CD4-positive, alpha-beta T cell treated with Interleukin-15 for 1 hour (primary cell): ENCODE data around the gene ASTN2.

Source experiments
- DNase-seq: peaks from one replicate; pipeline ENCODE4 v3.0.0-alpha.2; 2020

Gene ASTN2

DNA sequence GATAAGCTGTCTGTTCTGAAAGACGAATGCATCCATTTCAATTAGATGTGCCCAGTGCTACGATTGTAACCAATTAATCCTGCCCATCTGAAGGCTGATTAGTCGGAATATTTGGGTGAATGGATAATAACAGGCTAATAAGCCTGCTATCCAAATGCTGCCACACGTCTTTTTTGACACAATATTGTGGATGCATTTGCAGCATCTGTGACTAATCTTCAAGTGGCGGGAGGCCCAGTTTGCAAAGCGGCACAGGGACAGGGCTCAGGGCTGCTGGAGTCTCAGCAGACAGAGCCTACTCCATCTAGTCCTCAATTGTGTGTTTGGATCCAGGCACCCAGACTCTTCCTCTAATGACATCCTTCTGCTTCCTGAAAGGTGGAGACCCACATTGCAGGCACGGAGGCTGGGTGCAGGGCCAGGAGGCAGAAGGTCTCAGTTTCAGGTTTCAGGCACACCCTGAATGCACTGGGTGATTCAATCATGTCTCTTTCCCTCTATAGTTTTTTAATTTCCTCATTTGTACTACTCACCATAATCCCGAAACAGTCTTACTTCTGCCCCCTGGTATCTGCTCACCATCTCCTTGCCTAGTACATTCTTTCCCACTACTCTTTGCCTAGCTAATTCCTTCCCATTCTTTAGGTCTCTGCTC lies 169.6 kb downstream of the ASTN2 start:
- DNase-seq: no peak

DNA sequence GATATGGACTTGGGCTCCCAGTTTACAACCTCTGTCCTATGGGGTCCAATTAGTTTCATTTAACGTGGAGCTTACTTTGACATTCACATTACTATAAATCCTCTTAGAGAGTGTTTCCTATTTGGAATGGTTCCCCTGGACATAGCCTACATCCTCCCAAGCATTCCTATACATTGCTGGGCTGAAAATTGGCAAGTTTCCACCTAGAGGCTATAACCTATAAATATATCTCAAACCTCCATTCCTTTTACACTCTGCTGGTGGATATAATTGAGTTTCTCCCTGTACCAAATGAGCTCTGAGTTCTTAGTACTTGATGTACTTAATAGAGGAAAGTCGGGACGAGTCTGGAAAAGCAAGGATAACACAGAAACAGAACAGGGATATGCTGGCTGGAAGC lies 172.8 kb downstream of the ASTN2 start:
- no peak for DNase-seq

DNA sequence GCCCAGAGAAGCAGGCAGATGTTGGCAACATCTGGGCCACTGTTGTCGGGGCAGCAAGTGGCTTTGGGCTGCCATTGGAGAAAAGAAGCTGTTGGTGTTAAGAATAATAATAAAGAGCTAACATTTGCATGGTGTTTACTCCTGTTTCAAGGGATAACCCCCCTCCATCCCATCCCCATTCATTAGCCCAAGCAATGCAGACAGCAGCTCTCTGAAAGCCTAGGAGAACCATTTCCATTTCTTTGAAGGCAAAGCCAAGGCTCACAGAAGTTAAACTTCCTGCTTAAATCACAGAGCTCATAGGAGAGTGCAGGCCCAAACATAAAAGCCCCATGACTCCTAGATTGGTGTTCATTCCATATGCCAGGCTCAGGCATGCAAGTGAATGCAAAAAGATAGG lies 175.4 kb downstream of the ASTN2 start:
- no peak for DNase-seq

DNA sequence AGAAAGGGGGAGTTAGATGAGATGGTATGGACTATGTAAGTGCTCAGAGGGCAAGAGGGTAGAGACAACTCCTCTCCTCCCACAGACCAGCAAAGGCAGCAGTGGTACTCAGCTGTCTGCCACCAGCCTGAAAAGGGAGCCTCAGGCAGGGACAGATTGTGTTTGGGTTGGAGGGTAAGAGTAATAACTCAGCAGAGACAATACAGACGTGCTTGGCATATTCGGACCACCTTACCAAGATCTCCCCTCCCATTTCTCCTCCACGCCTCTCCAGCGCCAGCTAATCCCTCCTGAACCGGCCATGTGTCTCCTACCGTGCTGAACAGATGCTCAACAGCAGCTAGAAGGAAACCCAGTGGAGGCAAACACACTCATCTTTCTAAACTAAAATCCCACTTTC lies 180.8 kb downstream of the ASTN2 start:
- no peak for DNase-seq

DNA sequence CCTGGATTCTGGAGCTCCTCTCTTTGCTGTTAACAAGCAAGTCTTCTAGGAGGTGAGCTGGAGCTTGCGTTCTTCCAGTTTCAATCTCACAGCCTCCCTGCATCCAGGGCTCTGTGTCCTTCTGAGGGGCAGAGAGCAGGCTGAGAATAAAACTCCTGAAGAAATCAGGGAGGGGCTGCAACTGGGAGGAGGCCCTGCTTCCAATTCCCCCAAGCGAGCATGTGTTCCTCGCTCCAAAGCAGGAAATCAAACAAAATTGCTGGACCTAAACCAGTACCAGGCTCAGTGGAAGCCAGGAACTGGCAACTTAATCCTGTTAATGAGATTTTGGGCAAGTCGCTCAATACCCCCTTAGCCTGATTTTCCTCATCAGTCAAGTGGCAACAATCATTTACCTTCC lies 181.8 kb downstream of the ASTN2 start:
- no peak for DNase-seq

DNA sequence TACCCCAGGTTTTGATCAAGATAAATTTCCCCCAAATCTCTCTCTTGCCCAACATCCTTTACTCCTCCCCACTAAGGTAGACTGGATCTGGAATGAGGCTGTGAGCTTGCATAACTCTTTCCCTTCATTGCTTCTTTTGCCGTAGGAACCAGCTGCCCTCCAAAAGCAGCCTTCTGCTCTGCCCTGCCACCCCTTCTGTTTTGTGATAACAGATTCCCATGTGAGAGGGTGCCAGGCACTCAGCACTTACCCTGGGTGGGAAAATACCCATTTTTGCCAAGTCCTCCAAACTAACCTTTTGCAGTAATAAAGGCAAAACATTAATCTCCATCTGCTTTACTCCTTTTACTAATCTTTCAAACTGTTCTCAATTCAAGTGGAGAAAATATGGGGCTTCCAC lies 182.6 kb downstream of the ASTN2 start:
- DNase-seq: no peak

DNA sequence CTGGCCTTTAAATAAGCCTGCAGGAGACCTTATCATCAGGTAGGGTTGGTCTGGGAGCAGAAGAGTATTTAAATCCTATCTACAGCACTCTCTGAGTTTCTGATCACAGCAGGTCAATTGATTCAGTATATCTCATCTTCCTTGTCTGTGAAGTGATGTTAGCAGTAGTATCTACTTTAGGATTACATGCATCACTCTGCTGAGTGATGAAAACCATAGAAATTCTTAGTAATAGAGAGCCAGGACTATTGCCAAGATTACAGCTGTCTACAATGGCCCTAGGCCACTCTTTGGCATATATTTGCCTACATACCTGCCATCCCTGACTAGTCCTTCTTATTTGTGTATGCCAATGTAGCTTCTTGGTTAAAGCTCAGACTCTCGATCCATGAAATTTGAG lies 183.8 kb downstream of the ASTN2 start:
- DNase-seq: no peak

DNA sequence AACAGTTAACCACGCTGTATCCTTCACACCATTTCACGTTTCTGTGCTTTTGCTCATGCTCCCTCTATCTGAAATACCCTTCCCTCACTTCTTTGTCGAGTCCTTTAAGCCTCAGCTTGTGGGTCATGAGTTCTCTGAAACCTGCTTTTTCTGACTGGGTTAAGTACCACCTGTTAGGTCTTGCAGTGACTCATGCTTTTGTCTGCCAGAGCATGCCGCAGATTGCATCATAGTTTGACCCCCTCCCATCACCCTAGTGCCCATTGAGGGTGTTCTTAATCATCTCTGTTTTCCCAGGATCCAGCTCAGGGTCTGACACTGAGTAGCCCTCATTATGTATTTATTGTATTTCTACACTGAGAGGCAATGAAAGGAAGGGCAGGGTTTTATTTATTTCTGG lies 190.2 kb downstream of the ASTN2 start:
- DNase-seq: no peak

DNA sequence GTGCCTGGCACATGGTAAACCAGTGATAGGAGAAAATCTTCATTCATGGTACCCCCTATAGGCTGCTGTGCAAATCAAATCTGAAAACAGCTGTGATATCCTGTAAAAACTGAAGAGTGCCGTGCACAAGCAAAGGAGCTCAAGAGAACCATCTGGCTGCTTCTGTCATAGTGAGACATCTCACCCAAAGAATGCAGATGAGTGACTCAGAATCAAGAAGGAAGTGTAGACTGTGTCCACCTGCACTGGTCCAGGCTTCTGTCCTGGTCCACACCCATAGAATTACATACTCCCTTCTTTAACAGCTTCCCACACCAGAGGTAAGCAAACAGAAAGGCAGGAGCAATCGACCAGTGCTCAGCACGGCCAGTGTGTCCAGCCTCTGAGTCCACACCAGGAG lies 195.9 kb downstream of the ASTN2 start:
- no peak for DNase-seq

DNA sequence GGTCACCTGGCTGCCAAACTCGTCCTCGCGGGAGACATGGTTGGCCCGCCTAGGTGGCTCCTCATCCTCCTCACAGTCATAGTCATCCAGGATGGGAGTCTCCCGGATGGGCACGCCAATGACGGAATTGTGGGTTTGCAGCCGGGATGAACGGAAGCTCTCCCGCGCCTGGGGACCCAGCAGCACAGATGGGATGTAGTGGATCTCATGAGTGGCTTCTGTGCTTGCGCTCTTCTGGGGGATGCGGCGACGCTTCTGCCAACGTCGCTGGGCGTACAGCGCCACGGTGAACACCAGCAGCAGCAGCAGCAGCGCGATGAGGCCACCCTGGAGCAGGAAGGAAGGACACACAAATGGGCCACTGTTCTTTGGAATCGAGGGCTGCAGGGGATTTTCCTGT lies 200.4 kb downstream of the ASTN2 start:
- DNase-seq: no peak

DNA sequence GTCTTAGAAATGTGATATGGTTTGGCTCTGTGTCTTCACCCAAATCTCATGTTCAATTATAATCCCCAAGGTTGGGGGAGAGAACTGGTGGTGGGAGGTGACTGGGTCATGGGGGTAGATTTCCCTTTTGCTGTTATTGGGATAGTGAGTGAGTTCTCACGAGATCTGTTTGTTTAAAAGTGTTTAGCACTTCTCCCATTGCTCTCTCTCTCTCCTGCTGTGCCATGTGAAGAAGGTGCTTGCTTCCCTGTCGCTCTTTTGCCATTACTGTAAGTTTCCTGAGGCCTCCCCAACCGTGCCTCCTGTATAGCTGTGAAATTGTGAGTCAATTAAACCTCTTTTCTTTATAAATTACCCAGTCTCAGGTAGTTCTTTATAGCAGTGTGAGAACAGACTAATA lies 203.6 kb downstream of the ASTN2 start:
- DNase-seq: no peak

DNA sequence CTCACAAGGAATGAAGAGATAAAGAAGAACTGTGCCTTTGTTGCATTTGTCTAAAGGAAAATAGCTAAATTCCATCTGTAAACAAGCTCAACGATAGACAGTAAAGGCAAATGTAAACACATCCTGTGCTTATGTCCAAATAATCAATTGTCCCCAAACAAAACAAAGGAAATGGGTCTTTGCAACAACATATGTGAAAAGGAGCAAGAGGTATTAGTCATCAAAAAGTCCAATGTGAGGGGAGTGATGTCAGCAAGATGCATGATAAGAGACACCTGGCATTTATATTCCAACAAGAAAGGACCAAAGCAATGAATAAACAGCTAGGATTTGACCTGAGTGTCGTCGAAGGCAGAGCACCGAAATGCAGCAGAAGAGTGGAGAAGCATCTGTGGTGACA lies 209.1 kb downstream of the ASTN2 start:
- DNase-seq: no peak

DNA sequence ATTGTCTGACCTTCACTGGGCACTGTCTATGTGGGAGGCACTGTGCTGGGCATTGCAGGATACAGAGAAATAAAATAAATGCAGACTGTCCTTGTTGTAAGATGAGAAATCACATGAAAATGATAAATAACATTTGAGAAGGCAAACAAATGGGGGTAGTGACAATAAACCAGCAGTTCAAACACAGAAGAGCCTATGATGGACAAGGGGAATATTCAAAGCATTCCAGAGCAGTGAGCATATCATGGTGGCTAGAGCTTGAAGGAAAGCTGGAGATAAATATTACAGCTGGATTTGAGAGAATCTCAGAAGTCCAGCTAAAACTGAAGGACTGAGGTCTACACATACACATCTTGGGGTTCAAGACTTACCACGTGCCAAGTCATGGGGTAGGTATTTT lies 209.9 kb downstream of the ASTN2 start:
- no peak for DNase-seq

DNA sequence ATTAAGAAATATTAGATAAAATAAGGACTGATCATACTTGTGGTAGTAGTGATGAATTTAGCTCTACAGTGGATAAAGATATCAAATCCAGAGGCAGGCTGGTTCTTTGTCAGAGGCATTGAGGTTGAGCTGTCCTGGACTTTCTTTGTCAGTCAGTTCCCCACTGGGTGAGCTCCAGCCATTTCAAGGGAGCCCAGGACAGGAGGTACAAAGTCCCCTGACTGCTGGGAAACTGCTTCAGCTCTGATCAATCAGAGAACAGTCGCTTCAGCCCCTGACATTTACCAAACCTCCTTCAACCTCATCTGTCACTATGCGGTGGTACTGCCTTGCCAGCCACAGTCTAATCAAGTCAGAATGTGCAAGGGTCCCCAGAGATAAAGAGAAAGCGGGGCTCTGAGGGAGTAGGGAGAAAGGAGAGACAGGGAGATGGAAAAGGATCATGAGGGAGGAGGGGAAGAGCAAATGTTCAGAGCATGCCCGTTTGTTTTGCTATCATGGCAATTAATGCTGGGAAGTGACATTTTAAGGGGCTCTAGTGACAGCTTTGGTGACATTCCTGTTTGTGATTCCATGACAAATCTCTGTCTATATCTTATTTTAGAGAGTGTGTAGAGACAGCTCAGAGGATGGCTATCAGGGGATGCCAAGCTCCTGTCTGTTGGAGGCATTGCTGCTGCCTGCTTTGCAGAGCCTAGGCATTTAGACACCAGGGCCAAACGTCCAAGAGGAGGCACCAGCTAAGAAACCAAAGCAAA lies 223.2 kb downstream of the ASTN2 start:
- DNase-seq: no peak

DNA sequence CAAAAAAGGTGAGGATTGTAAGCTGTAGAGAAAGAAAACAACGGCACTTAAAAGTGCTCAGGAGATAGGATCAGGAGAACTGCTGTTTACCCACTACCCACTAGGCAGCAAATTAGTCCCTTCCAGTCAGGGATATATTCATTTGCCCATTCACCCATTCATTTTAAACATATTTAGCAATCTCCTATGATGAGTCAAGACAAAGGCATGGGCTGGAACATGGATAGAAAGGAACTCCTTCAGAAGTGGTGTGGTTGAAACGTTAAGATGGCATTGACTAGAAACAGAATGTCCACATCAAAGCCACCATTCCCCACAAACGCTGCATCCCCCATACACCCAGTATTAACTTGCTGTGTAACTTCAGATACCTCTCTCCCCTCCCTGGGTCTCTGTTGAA lies 225.7 kb downstream of the ASTN2 start:
- DNase-seq: no peak

DNA sequence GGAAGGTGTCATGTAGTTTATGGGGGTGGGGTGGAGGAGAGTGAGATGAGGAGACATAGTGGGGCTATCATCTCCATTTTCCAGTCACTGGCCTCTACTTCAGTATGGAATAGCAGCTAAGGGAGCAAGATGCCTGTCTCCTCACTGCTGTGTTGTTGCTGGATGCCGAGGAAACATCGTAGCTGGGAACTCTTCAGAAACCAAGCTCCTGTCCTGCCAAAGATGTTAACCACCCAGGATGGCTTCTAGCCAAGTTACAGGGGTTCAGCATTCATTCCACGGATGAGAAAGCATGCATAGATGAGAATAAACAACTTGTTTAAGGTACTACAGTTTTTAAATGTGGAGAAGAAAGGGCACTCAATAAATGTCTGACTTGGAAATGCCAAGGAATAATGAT lies 226.5 kb downstream of the ASTN2 start:
- DNase-seq: no peak

DNA sequence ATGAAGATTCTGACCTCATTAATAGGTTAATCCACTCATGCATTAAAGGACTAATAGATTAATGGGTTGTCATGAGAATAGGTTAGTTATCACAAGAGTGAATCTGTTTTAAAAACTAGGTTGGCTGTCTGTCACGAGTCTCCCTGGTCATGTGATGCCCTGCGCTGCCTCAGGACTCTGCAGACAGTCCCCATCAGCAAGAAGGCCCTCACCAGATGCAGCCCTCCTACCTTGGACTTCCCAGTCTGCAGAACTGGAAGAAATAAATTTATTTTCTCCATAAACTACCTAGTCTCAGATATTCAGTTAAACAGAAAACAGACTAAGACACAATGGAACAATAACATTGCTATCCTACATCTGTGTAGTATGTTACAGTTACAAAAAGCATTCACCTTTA lies 227.4 kb downstream of the ASTN2 start:
- DNase-seq: no peak

DNA sequence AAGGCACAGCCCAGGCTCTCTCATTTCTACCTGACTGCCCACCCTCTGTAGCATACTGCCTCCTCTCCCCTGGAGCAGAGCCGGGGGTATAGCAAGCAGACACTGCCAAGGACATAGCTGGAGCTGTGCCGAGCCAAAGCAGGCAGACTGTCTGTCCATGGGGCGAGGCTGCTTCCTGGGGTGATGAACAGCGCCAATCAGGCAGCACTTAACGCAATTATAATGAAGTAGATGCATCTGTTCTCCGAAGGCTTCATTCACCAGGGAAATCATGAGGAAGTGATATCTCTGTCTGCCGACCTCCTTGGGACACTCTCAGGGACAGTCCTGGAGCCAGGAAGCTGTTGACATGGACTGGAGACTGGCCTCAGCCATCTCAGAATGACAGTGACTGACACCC lies 230.7 kb downstream of the ASTN2 start:
- no peak for DNase-seq

DNA sequence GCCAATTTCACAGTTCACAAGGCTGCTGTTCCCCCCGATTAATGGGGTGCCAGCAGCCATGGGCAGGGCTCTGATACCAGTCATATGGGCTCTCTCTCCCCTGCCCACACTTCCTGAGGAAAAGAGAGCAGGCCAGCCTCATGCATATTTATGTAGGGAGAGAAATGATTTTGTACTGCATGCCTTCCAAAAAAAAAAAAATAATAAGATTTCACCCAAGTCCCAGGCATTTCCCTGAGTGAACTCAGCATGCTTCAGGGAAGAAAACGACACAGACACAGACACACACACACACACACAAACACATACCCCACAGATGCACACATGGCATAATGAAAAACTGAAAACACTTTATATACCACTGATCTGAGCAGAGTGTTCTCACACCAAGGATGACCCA lies 232.8 kb downstream of the ASTN2 start:
- DNase-seq: no peak

DNA sequence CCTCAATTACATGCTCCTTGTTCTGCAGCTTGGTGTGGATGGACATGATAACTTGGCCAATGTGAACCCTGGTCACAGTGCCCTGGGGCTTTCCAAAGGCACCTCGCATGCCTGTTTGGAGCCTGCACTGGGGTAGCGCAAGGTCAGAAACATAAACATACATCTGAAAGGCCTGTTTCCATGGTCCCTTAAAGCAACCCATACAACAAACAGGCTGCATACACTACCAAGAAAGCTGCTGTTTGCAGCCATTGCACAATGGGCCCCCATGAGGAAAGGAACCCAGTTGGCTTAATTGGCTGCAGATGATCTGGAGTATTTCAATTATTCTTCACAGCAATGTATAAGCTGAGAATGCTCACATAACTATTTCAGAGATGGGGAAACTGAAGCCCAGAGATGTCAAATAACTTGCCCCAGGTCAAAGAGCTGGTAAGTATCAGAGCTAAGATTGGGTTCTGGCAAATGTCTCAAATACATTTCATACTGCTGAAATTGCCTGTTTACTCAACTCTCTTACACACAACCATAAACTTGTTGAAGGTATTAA lies 233.9 kb downstream of the ASTN2 start:
- no peak for DNase-seq

DNA sequence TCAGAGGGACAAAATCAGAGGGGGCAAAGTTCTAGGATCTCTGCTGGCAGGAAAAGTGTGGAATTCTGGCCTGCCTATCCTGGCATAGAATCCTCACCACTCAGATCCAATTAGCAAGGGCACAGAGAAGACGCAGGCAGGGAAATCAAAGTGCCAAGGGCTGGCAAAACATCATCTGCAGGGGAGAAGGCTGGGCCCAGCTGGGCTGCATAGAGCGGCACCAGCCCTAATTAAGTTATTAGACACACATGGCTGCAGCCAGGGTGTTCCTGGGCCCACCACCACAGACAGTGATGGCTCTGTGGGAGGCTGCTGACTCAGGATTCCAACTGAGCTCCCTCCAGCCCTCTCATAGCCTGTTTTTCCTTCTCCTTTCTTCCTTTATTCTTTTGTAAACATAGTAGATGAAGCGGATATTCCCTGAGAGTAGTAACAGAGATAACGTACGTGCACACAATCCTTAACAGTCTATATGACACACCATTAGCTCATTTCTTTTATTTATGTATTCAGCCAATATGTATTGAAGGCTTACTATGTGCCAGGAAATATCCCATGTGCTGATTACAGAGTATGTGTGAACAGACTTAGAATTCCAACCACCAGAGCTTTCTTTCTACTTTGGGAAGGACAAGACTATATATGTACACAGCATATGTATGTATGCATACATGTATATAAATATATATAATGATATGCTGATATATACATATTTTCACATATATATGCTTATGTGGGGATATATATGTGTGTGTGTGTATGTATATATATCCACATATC lies 236.1 kb downstream of the ASTN2 start:
- DNase-seq: no peak

DNA sequence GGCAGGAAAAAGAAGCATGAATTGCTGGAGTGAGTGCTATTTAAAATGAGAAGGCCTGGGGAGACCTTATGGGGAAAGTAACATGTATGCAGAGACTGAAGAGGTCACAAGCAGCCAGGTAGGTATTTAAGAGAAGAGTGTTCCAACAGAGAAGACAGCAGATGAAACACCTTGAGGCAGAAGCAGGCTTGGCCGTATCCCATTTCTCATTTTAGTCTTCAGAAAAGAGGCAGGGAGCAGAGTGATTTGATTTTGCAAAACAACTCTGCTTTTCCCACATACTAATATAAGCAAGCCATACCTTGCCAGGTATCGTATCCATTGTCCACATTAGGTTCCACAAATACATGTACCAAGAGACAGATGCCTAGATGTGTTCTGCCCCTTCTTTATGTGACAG lies 244.3 kb downstream of the ASTN2 start:
- no peak for DNase-seq

DNA sequence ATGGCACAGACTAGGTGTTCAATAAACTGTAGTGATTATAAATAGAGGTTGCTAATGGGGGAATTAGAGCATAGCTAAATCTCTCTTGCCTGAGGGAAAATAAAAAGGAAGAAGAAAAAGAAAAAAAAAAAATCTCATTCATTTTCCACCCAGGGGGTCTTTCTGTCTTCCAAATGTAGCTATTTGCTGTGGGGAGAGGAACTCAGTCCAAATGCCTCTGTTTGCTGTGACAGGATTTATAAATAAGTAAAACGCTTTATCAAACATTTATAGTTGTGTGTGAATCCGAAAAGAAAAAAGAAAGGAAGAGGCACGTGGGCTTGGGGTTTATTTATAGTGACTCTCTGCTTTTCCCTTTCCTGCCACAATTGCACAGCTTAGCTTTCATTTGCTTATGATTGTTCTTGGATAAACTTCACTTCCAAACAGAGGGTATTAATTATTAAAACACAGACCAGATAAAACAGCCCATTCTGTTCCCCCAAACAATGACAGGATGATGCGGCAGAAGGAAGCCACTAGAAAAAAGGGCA lies 245.7 kb downstream of the ASTN2 start:
- no peak for DNase-seq

DNA sequence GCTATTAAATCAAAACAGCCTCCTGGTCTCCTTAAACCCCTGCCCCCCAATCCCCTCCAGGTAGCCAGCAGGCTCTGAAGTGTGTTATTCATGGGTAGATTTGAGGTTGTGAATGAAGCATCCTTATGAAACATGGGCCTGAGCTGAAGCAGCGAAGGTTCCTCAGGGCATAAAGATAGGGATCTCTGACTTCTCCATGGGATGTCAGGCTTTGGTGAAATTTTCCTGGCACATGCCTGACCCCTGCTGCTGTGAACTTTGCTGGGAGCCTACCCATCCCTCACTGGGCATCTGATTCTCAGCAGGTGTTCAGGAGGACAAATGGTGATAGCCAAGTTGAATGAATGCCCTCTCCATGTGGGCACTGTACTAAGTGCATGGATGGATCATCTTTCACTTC lies 250.3 kb downstream of the ASTN2 start:
- DNase-seq: no peak
